GM12878 (cell line): ENCODE measurements around the gene OAF. TPM values are rescaled to one million over a fixed set of nuclear protein-coding genes. Genes with fewer than 3 reads are reported as not detected.

ENCODE experiments used
- polyA plus RNA-seq, 11 experiments: library from polyadenylated mRNA; depleted of rRNA in 4 of 11; unstranded in 6 of 11; stranded (reverse) in 5 of 11; fragments of >200 nt; fragmentation: Nextera tagmentation in 4 of 11; fragmentation: Illumina TruSeq in 1 of 11; extraction: Ambion mirVana in 4 of 11; extraction: Trizol in 1 of 11; gene quantifications; 1 replicate in 1 of 11; 2 replicates in 10 of 11; pipeline versions ENCODE4 v1.2.1 to v1.2.3, GENCODE V29; 2011 to 2016; ENCODE audit warnings: inconsistent platforms in 2 of 11, missing spikeins in 2 of 11, low read depth in 1 of 11
- total RNA-seq, 4 experiments: library from RNA; depleted of rRNA in 3 of 4; stranded (reverse); fragments of >200 nt in 3 of 4; fragmentation: Illumina TruSeq in 1 of 4; extraction: Trizol in 1 of 4; gene quantifications; 2 replicates each; pipeline versions ENCODE4 v1.2.1 to v1.2.3, GENCODE V29; 2013 to 2021

Gene OAF
- total and polyA plus RNA-seq, 10 of the 15 experiments (the other 5 are each of a cell fraction or from before 2014, with no cell fraction given): 0.10 to 4.7 (median 1.1) TPM

Other genes with a start within 250 kb of the OAF start
- not detected in 2 replicates for gene TRIM29, start 72.9 kb upstream of the OAF start, total RNA-seq (2014; rRNA removed)
- gene TRIM29, start 72.9 kb upstream of the OAF start, total RNA-seq (2014; rRNA removed; fragmentation: Illumina TruSeq; extraction: Trizol): not detected in 2 replicates
- not detected in 2 replicates for gene TRIM29, start 72.9 kb upstream of the OAF start, total RNA-seq (2021)
- gene TRIM29, start 72.9 kb upstream of the OAF start, polyA plus RNA-seq (2011; rRNA removed): 0.37 TPM in 1 of 2 replicates, not detected in the other
- gene TRIM29, start 72.9 kb upstream of the OAF start, polyA plus RNA-seq (2014; fragmentation: Illumina TruSeq; extraction: Trizol): 0.10 and 0.76 TPM in 2 replicates
- gene TRIM29, start 72.9 kb upstream of the OAF start, polyA plus RNA-seq (2014; fragmentation: Nextera tagmentation; extraction: Ambion mirVana): not detected
- gene TRIM29, start 72.9 kb upstream of the OAF start, polyA plus RNA-seq (2014; rRNA removed): 0.04 and 0.08 TPM in 2 replicates
- gene TRIM29, start 72.9 kb upstream of the OAF start, polyA plus RNA-seq (2016; fragmentation: Nextera tagmentation; extraction: Ambion mirVana): under 1 TPM; 0.26 to 0.67 TPM
- 0.11 and 0.16 TPM in 2 replicates for gene POU2F3, start 29.1 kb downstream of the OAF start, total RNA-seq (2014; rRNA removed)
- gene POU2F3, start 29.1 kb downstream of the OAF start, total RNA-seq (2014; rRNA removed; fragmentation: Illumina TruSeq; extraction: Trizol): 0.18 and 0.22 TPM in 2 replicates
- 0.21 and 0.36 TPM in 2 replicates for gene POU2F3, start 29.1 kb downstream of the OAF start, total RNA-seq (2021)
- gene POU2F3, start 29.1 kb downstream of the OAF start, polyA plus RNA-seq (2011; rRNA removed): 3.5 and 4.4 TPM in 2 replicates
- gene POU2F3, start 29.1 kb downstream of the OAF start, polyA plus RNA-seq (2014; fragmentation: Illumina TruSeq; extraction: Trizol): 0.17 and 0.53 TPM in 2 replicates
- under 1 TPM; 0.15 to 0.37 TPM for gene POU2F3, start 29.1 kb downstream of the OAF start, polyA plus RNA-seq (2014; fragmentation: Nextera tagmentation; extraction: Ambion mirVana)
- gene POU2F3, start 29.1 kb downstream of the OAF start, polyA plus RNA-seq (2014; rRNA removed): 0.05 and 0.09 TPM in 2 replicates
- under 1 TPM; 0.31 to 0.39 TPM for gene POU2F3, start 29.1 kb downstream of the OAF start, polyA plus RNA-seq (2016; fragmentation: Nextera tagmentation; extraction: Ambion mirVana)
- gene TLCD5, start 114.3 kb downstream of the OAF start, total RNA-seq (2014; rRNA removed): 2.6 and 3.7 TPM in 2 replicates
- 3.0 and 3.1 TPM in 2 replicates for gene TLCD5, start 114.3 kb downstream of the OAF start, total RNA-seq (2014; rRNA removed; fragmentation: Illumina TruSeq; extraction: Trizol)
- 3.1 and 3.5 TPM in 2 replicates for gene TLCD5, start 114.3 kb downstream of the OAF start, total RNA-seq (2021)
- 13.3 and 15.7 TPM in 2 replicates for gene TLCD5, start 114.3 kb downstream of the OAF start, polyA plus RNA-seq (2011; rRNA removed)
- 3.2 and 4.7 TPM in 2 replicates for gene TLCD5, start 114.3 kb downstream of the OAF start, polyA plus RNA-seq (2014; fragmentation: Illumina TruSeq; extraction: Trizol)
- gene TLCD5, start 114.3 kb downstream of the OAF start, polyA plus RNA-seq (2014; fragmentation: Nextera tagmentation; extraction: Ambion mirVana): 1 to 10 TPM; 2.4 to 3.1 TPM
- 4.6 and 5.6 TPM in 2 replicates for gene TLCD5, start 114.3 kb downstream of the OAF start, polyA plus RNA-seq (2014; rRNA removed)
- gene TLCD5, start 114.3 kb downstream of the OAF start, polyA plus RNA-seq (2016; fragmentation: Nextera tagmentation; extraction: Ambion mirVana): 1 to 10 TPM; 2.8 to 4.4 TPM
- 24.0 and 28.5 TPM in 2 replicates for gene ARHGEF12, start 125.4 kb downstream of the OAF start, total RNA-seq (2014; rRNA removed)
- gene ARHGEF12, start 125.4 kb downstream of the OAF start, total RNA-seq (2014; rRNA removed; fragmentation: Illumina TruSeq; extraction: Trizol): 39.4 and 39.5 TPM in 2 replicates
- 36.5 and 40.8 TPM in 2 replicates for gene ARHGEF12, start 125.4 kb downstream of the OAF start, total RNA-seq (2021)
- 23.9 and 28.4 TPM in 2 replicates for gene ARHGEF12, start 125.4 kb downstream of the OAF start, polyA plus RNA-seq (2011; rRNA removed)
- 30.3 and 35.0 TPM in 2 replicates for gene ARHGEF12, start 125.4 kb downstream of the OAF start, polyA plus RNA-seq (2014; fragmentation: Illumina TruSeq; extraction: Trizol)
- gene ARHGEF12, start 125.4 kb downstream of the OAF start, polyA plus RNA-seq (2014; fragmentation: Nextera tagmentation; extraction: Ambion mirVana): 1 to 10 TPM; 2.7 to 3.6 TPM
- 15.8 and 17.9 TPM in 2 replicates for gene ARHGEF12, start 125.4 kb downstream of the OAF start, polyA plus RNA-seq (2014; rRNA removed)
- 10 to 100 TPM; 14.8 to 14.9 TPM for gene ARHGEF12, start 125.4 kb downstream of the OAF start, polyA plus RNA-seq (2016; fragmentation: Nextera tagmentation; extraction: Ambion mirVana)